Measurements from ENCODE around the gene MYH9.
A peak's percentile ranks its signal among the peaks of the same experiment; 100 is the strongest.

Gene MYH9

GRCh38 chr22:36333644-36334043 is 54.1 kb downstream of the MYH9 start:
- no peak overlapping the region for H3K4me3 ChIP-seq (ENCODE audit: extremely low read depth, insufficient read depth, low read length, poor library complexity, severe bottlenecking)
- H3K4me1 ChIP-seq (ENCODE audit: control insufficient read depth, insufficient read depth, low read length, poor library complexity, severe bottlenecking), result peaks cover 94% of the 10 kb centered on the region
- H3K9me3 ChIP-seq (ENCODE audit: control insufficient read depth, low read length), result no peaks in the 10 kb centered on the region
- H3K27ac ChIP-seq (ENCODE audit: low read depth, low read length, severe bottlenecking), result peak overlapping the region; percentile 99
- WGBS, 2 experiments (ENCODE audit: insufficient coverage in 2 of 2), result 92 to 100% methylated on average over 1 to 4 of the region's 5 CpGs
- peaks cover 68% of the 10 kb centered on the region for H3K36me3 ChIP-seq (ENCODE audit: control insufficient read depth, insufficient read depth, low read length)

- WGBS, 2 experiments (ENCODE audit: insufficient coverage in 2 of 2), result 74% methylated on average over 12 of the region's 13 CpGs
- Histone ChIP-seq H3K27ac (ENCODE audit: low read depth, low read length, severe bottlenecking) (peak overlapping the region; percentile 99), H3K9me3 (ENCODE audit: control insufficient read depth, low read length) (no peaks in the 10 kb centered on the region), H3K36me3 (ENCODE audit: control insufficient read depth, insufficient read depth, low read length) (peaks cover 68% of the 10 kb centered on the region), H3K4me1 (ENCODE audit: control insufficient read depth, insufficient read depth, low read length, poor library complexity, severe bottlenecking) (peaks cover 94% of the 10 kb centered on the region), H3K4me3 (ENCODE audit: extremely low read depth, insufficient read depth, low read length, poor library complexity, severe bottlenecking) (no peak overlapping the region)
Observed at GRCh38 chr22:36332623-36333332, 55.0 kb downstream of the MYH9 start.

GRCh38 chr22:36331912-36332622 is 55.7 kb downstream of the MYH9 start:
- peak overlapping the region; percentile 99 for H3K27ac ChIP-seq (ENCODE audit: low read depth, low read length, severe bottlenecking)
- H3K4me1 ChIP-seq (ENCODE audit: control insufficient read depth, insufficient read depth, low read length, poor library complexity, severe bottlenecking), result peaks cover 93% of the 10 kb centered on the region
- H3K9me3 ChIP-seq (ENCODE audit: control insufficient read depth, low read length), result no peaks in the 10 kb centered on the region
- no peak overlapping the region for H3K4me3 ChIP-seq (ENCODE audit: extremely low read depth, insufficient read depth, low read length, poor library complexity, severe bottlenecking)
- WGBS, 2 experiments (ENCODE audit: insufficient coverage in 2 of 2), result 84 to 90% methylated on average over 11 to 12 of the region's 15 CpGs
- H3K36me3 ChIP-seq (ENCODE audit: control insufficient read depth, insufficient read depth, low read length), result peaks cover 68% of the 10 kb centered on the region

GRCh38 chr22:36331306-36331911 is 56.4 kb downstream of the MYH9 start:
- peaks cover 68% of the 10 kb centered on the region for H3K36me3 ChIP-seq (ENCODE audit: control insufficient read depth, insufficient read depth, low read length)
- no peaks in the 10 kb centered on the region for H3K9me3 ChIP-seq (ENCODE audit: control insufficient read depth, low read length)
- H3K4me1 ChIP-seq (ENCODE audit: control insufficient read depth, insufficient read depth, low read length, poor library complexity, severe bottlenecking), result peaks cover 93% of the 10 kb centered on the region
- peak overlapping the region; percentile 99 for H3K27ac ChIP-seq (ENCODE audit: low read depth, low read length, severe bottlenecking)
- no peak overlapping the region for H3K4me3 ChIP-seq (ENCODE audit: extremely low read depth, insufficient read depth, low read length, poor library complexity, severe bottlenecking)
- 56 to 62% methylated on average over 8 of the region's 11 CpGs for WGBS, 2 experiments (ENCODE audit: insufficient coverage in 2 of 2)

DNA sequence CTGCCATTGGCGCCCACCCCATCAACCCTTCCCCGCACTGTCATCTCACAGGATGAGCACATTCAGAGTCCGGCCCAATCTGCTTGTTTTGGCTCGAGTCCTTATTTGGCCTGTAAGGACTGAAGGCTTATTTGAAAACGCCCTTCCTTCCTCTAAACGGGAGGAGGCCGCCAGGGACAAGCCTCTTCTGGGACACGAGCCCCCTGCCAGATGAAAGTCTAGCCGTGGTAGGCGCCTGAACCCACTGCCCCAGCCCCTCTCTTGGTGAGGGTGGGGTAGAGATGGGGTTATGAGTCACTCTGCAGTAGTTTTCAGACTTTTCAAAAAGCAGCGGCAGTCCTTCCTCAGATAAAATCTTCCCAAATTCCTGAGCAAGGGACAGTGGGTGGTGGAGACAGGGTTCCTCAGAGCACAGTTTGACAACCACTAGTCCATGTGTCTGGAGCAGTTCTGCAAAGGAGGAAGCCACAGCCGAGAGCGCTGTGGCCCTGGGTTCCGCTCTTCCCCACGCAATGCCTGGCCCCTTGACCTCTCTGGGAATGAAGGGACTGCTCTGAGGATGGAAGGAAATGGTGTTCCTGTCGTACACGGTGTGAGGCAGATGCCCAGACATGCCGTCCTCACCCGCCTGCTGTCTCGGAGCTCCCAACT is 57.0 kb downstream of the MYH9 start:
- Histone ChIP-seq H3K36me3 (ENCODE audit: control insufficient read depth, insufficient read depth, low read length) (peaks cover 68% of the 10 kb centered on the region), H3K9me3 (ENCODE audit: control insufficient read depth, low read length) (no peaks in the 10 kb centered on the region), H3K4me3 (ENCODE audit: extremely low read depth, insufficient read depth, low read length, poor library complexity, severe bottlenecking) (no peak overlapping the region), H3K27ac (ENCODE audit: low read depth, low read length, severe bottlenecking) (peak overlapping the region; percentile 99), H3K4me1 (ENCODE audit: control insufficient read depth, insufficient read depth, low read length, poor library complexity, severe bottlenecking) (peaks cover 93% of the 10 kb centered on the region)
- 69 to 71% methylated on average over 13 to 18 of the region's 20 CpGs for WGBS, 2 experiments (ENCODE audit: insufficient coverage in 2 of 2)

- Histone ChIP-seq H3K4me3 (ENCODE audit: extremely low read depth, insufficient read depth, low read length, poor library complexity, severe bottlenecking) (peak overlapping the region; percentile 9), H3K27ac (ENCODE audit: low read depth, low read length, severe bottlenecking) (peak overlapping the region; percentile 99), H3K36me3 (ENCODE audit: control insufficient read depth, insufficient read depth, low read length) (peaks cover 68% of the 10 kb centered on the region), H3K4me1 (ENCODE audit: control insufficient read depth, insufficient read depth, low read length, poor library complexity, severe bottlenecking) (peaks cover 93% of the 10 kb centered on the region), H3K9me3 (ENCODE audit: control insufficient read depth, low read length) (no peaks in the 10 kb centered on the region)
- 83 to 91% methylated on average over 6 to 8 of the region's 9 CpGs for WGBS, 2 experiments (ENCODE audit: insufficient coverage in 2 of 2)
Observed at GRCh38 chr22:36330127-36330526, 57.6 kb downstream of the MYH9 start.

GRCh38 chr22:36329254-36330078 is 58.3 kb downstream of the MYH9 start:
- H3K4me3 ChIP-seq (ENCODE audit: extremely low read depth, insufficient read depth, low read length, poor library complexity, severe bottlenecking), result no peak overlapping the region
- 18 to 22% methylated on average over 13 to 15 of the region's 24 CpGs for WGBS, 2 experiments (ENCODE audit: insufficient coverage in 2 of 2)
- peaks cover 68% of the 10 kb centered on the region for H3K36me3 ChIP-seq (ENCODE audit: control insufficient read depth, insufficient read depth, low read length)

DNA sequence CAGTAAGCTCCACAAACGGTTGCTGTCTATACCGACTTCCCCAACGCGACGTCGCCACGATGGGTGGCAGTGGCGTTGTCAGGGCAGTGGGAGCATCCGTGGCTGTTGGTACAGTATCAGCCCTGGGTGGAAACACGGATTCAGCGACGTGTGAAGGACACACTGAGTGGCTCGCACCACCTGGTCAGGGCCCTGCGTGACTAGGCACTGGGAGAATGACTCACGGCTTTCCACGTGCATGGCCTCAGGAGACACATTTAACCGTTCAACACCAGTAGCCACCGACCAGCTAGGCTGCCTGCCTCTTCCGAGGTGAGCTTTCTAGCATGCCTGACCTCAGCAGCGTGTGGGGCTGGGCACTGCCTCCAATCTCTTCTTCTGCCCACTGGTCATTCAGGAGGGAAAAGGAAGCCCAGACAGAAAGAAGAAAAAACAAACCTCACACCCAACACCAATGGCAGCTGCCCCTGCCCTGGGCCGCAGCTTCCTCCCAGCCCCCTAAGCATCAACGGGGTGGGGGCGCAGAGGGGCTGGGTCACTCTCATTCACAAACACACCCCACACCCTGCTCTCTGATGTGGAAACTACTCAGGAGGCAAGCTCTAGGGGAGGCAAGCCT is 59.0 kb downstream of the MYH9 start:
- H3K9me3 ChIP-seq (ENCODE audit: control insufficient read depth, low read length), result no peaks in the 10 kb centered on the region
- H3K27ac ChIP-seq (ENCODE audit: low read depth, low read length, severe bottlenecking), result peak overlapping the region; percentile 99
- WGBS, 2 experiments (ENCODE audit: insufficient coverage in 2 of 2), result 74 to 80% methylated on average over 22 to 23 of the region's 23 CpGs
- peaks cover 68% of the 10 kb centered on the region for H3K36me3 ChIP-seq (ENCODE audit: control insufficient read depth, insufficient read depth, low read length)
- no peak overlapping the region for H3K4me3 ChIP-seq (ENCODE audit: extremely low read depth, insufficient read depth, low read length, poor library complexity, severe bottlenecking)
- H3K4me1 ChIP-seq (ENCODE audit: control insufficient read depth, insufficient read depth, low read length, poor library complexity, severe bottlenecking), result peaks cover 85% of the 10 kb centered on the region

More at GRCh38 chr22:36329254-36330078, 58.3 kb downstream of the MYH9 start:
- Histone ChIP-seq H3K4me1 (ENCODE audit: control insufficient read depth, insufficient read depth, low read length, poor library complexity, severe bottlenecking) (peaks cover 87% of the 10 kb centered on the region), H3K9me3 (ENCODE audit: control insufficient read depth, low read length) (no peaks in the 10 kb centered on the region), H3K27ac (ENCODE audit: low read depth, low read length, severe bottlenecking) (peak overlapping the region; percentile 99)

- peak overlapping the region; percentile 99 for H3K27ac ChIP-seq (ENCODE audit: low read depth, low read length, severe bottlenecking)
- 93 to 96% methylated on average over 9 to 10 of the region's 13 CpGs for WGBS, 2 experiments (ENCODE audit: insufficient coverage in 2 of 2)
- peaks cover 70% of the 10 kb centered on the region for H3K36me3 ChIP-seq (ENCODE audit: control insufficient read depth, insufficient read depth, low read length)
- no peak overlapping the region for H3K4me3 ChIP-seq (ENCODE audit: extremely low read depth, insufficient read depth, low read length, poor library complexity, severe bottlenecking)
- peaks cover 79% of the 10 kb centered on the region for H3K4me1 ChIP-seq (ENCODE audit: control insufficient read depth, insufficient read depth, low read length, poor library complexity, severe bottlenecking)
- H3K9me3 ChIP-seq (ENCODE audit: control insufficient read depth, low read length), result no peaks in the 10 kb centered on the region
Observed at GRCh38 chr22:36327922-36328551, 59.7 kb downstream of the MYH9 start.

All from mesodermal cell (in vitro differentiated cells).